GM23248 (cell line): ENCODE results near the gene CEP131. TPM values are rescaled to one million over a fixed set of nuclear protein-coding genes. Genes with fewer than 3 reads are reported as not detected.

Experiments used
- DNase-seq: peaks from one replicate; pipeline ENCODE4 v3.0.0-alpha.2; 2015
- H2AFZ ChIP-seq: fragments of 200-600 bp; sonication (generic); 2 replicates; pipeline ENCODE4 v1.6.1; 2016; ENCODE audit warnings: antibody characterized with exemption
- H3F3A ChIP-seq: fragments of 200-600 bp; sonication (generic); 2 replicates; pipeline ENCODE4 v1.6.1; 2016; ENCODE audit warnings: mild to moderate bottlenecking, antibody characterized with exemption, mixed run types; ENCODE audit not compliant: insufficient read depth
- H3K27ac ChIP-seq: fragments of 200-600 bp; sonication (generic); 2 replicates; pipeline ENCODE4 v1.5.1; 2016; ENCODE audit warnings: mild to moderate bottlenecking
- H3K27me3 ChIP-seq: fragments of 200-600 bp; sonication (generic); replicated peaks from 2 replicates; pipeline ENCODE4 v1.6.1; 2016; ENCODE audit warnings: mild to moderate bottlenecking; ENCODE audit not compliant: insufficient read depth
- H3K36me3 ChIP-seq: fragments of 200-600 bp; sonication (generic); 2 replicates; pipeline ENCODE4 v1.6.1; 2016; ENCODE audit warnings: low read depth, mild to moderate bottlenecking
- H3K4me1 ChIP-seq: fragments of 200-600 bp; sonication (generic); 2 replicates; pipeline ENCODE4 v1.6.1; 2016; ENCODE audit warnings: mild to moderate bottlenecking; ENCODE audit not compliant: insufficient read depth
- H3K4me2 ChIP-seq: fragments of 200-600 bp; sonication (generic); one replicate; pipeline ENCODE4 v1.6.1; 2016; ENCODE audit warnings: mild to moderate bottlenecking; ENCODE audit not compliant: unreplicated experiment
- H3K4me3 ChIP-seq: fragments of 200-600 bp; sonication (generic); 2 replicates; pipeline ENCODE4 v1.5.1; 2016; ENCODE audit warnings: mild to moderate bottlenecking
- H3K79me2 ChIP-seq: fragments of 200-600 bp; sonication (generic); 2 replicates; pipeline ENCODE4 v1.6.1; 2016; ENCODE audit warnings: mild to moderate bottlenecking; ENCODE audit not compliant: insufficient read depth
- H3K9ac ChIP-seq: fragments of 200-600 bp; sonication (generic); 2 replicates; pipeline ENCODE4 v1.6.1; 2016; ENCODE audit warnings: mild to moderate bottlenecking
- H3K9me2 ChIP-seq: fragments of 200-600 bp; sonication (generic); 2 replicates; pipeline ENCODE4 v1.6.1; 2016; ENCODE audit warnings: mixed run types, mild to moderate bottlenecking, moderate library complexity; ENCODE audit not compliant: insufficient read depth
- H3K9me3 ChIP-seq: fragments of 200-600 bp; sonication (generic); one replicate; pipeline ENCODE4 v1.6.1; 2017; ENCODE audit warnings: low read depth
- H4K20me1 ChIP-seq: fragments of 200-600 bp; sonication (generic); 2 replicates; pipeline ENCODE4 v1.6.0; 2016; ENCODE audit not compliant: insufficient read depth
- EZH2 ChIP-seq: fragments of 200-600 bp; sonication (generic); IDR thresholded peaks from 2 replicates; pipeline ENCODE4 v1.6.1; 2018; ENCODE audit warnings: antibody characterized with exemption, mild to moderate bottlenecking; ENCODE audit not compliant: insufficient read depth, poor library complexity, severe bottlenecking
- EZH2phosphoT487 ChIP-seq: fragments of 200-600 bp; sonication (generic); IDR thresholded peaks from 2 replicates; pipeline ENCODE4 v1.6.1; 2018; ENCODE audit warnings: antibody characterized with exemption, moderate library complexity, mild to moderate bottlenecking, low read depth; ENCODE audit not compliant: insufficient read depth
- WGBS, 2 experiments: methylation state at CpG; one replicate each; pipeline ENCODE4 v1.1.6; 2015 to 2017; ENCODE audit warnings: low lambda C conversion rate in 2 of 2, low coverage in 1 of 2; ENCODE audit errors: missing lambda C conversion rate in 2 of 2; 5-methylcytosine and 5-hydroxymethylcytosine counted together
- in situ Hi-C: fragments of 300-500 bp; cut with MboI; formaldehyde crosslinking; loops from 2 replicates; pipeline ENCODE4 v1.15.0; 2020
- polyA plus RNA-seq: library from polyadenylated mRNA; unstranded; fragments of >200 nt; fragmentation: Nextera tagmentation; extraction: Ambion mirVana; gene quantifications from 2 replicates; pipeline ENCODE4 v1.2.1, GENCODE V29; 2016
- total RNA-seq: library from RNA; depleted of rRNA; stranded (reverse); fragments of >200 nt; shearing (Covaris generic); gene quantifications from 2 replicates; pipeline ENCODE4 v1.2.3, GENCODE V29; 2014

CEP131 gene
- total and polyA plus RNA-seq, 2 experiments from 2014 or later, result 5.6 to 8.0 TPM

DNA sequence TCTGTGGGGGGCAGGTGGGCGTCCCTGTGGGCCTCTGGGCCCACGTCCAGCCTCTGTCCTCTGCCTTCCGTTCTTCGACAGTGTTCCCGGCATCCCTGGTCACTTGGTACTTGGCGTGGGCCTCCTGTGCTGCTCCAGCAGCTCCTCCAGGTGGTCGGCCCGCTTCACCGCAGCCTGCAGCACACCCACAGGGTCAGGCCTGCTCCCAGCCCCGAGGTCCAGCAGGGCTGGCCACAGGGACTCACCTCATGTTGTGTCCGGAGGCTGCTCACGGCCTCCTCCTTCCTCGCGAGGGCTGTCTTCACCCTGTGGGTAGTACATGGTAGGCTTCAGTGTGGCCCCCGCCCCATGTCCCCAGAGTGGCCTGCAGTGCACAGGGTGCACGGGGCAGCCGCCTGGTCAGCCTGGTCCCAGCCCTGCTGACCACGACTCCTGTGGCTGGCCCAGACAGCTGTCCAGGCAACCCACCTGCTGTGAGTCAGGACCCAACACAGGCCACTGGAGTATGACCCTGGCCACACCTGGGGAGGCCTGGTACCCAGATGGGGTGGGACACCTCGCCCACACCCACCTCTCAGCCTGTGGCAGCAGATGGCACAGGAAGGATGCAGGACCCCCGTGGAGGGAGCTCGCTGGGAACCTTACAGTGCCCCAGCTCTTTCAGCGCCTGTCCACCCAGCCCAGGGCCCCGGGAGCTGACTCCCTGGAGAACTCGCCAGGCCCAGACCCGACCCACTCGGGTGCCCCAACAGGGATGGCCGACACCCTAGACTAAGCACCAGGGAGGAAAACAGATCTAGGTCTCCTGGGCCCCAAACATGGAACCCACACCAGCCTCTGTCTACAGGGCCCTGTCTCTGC, 32.9 kb downstream of the CEP131 start:
- no peak for TF ChIP-seq EZH2
- TF ChIP-seq EZH2phosphoT487, result no peak
- Histone ChIP-seq H3K36me3 (no peaks in the 10 kb centered on the region), H4K20me1 (no peaks in the 10 kb centered on the region), H3K9me2 (no peaks in the 10 kb centered on the region), H3K4me1 (no peaks in the 10 kb centered on the region), H3K27ac (no peak overlapping the region), H3F3A (no peaks in the 10 kb centered on the region), H3K9ac (no peak overlapping the region), H3K79me2 (no peaks in the 10 kb centered on the region), H3K4me3 (no peak overlapping the region), H3K4me2 (no peak overlapping the region), H3K27me3 (no peaks in the 10 kb centered on the region), H3K9me3 (no peaks in the 10 kb centered on the region), H2AFZ (no peak overlapping the region)
- WGBS, 2 experiments, result 79 to 83% methylated on average over 19 to 27 of the region's 27 CpGs
- peak; percentile 6 for DNase-seq
- in situ Hi-C loops, result no loop called here

DNA sequence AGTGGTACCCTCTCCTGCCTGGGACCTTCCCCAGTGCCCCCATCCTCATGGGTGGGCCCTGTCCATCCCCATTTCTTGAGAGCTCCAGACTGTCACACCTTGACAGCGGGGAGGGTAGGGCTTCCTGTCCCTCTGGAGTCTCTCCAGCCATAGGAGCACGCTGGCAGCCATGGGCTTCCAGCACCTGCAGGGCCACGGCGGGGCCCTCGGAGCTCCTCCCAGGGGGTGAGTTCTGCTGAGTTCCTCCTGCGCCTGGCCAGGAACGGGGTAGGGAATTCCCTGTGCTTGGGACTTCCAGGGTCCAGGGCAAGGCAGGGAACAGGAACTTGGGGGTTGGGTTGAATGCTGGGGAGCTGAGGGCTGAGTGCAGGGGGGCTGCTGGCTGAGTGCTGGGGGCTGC, 33.7 kb downstream of the CEP131 start:
- Histone ChIP-seq H3K36me3 (no peaks in the 10 kb centered on the region), H3K9ac (no peak overlapping the region), H3K4me2 (no peak overlapping the region), H3K9me3 (no peaks in the 10 kb centered on the region), H3K27ac (no peak overlapping the region), H3K79me2 (no peaks in the 10 kb centered on the region), H3K27me3 (no peaks in the 10 kb centered on the region), H3K9me2 (no peaks in the 10 kb centered on the region), H4K20me1 (no peaks in the 10 kb centered on the region), H2AFZ (no peak overlapping the region), H3K4me1 (no peaks in the 10 kb centered on the region), H3K4me3 (no peak overlapping the region), H3F3A (no peaks in the 10 kb centered on the region)
- TF ChIP-seq EZH2 (no peak), EZH2phosphoT487 (no peak)
- DNase-seq, result no peak
- WGBS, 2 experiments, result 86 to 95% methylated on average over 7 of the region's 7 CpGs
- in situ Hi-C loops, result no loop called here

DNA sequence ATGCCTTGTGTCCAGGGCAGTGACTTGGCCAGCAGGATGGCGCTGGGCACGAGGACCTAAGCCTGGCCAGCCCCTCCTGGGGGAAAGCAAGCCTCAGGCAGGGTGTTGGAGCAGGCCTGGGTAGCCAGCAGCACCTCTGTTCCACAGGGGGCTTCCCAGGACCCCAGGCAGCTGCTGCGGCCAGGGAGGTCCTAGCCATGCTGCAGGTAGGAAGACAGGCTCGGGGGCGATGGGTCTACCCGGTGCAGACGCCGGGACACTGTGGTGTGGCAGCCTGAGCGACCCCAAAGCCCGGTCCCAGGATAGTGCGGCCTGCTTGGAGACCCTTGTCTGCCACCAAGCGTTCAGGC, 34.3 kb downstream of the CEP131 start:
- Histone ChIP-seq H3K36me3 (no peaks in the 10 kb centered on the region), H3F3A (no peaks in the 10 kb centered on the region), H3K9ac (no peak overlapping the region), H3K9me2 (no peaks in the 10 kb centered on the region), H3K4me3 (no peak overlapping the region), H3K4me2 (no peak overlapping the region), H3K79me2 (no peaks in the 10 kb centered on the region), H3K27me3 (no peaks in the 10 kb centered on the region), H3K4me1 (no peaks in the 10 kb centered on the region), H2AFZ (no peak overlapping the region), H4K20me1 (no peaks in the 10 kb centered on the region), H3K9me3 (no peaks in the 10 kb centered on the region), H3K27ac (no peak overlapping the region)
- 95 to 98% methylated on average over 12 of the region's 12 CpGs for WGBS, 2 experiments
- no peak for DNase-seq
- TF ChIP-seq EZH2phosphoT487, result no peak
- no peak for TF ChIP-seq EZH2
- in situ Hi-C loops, result no loop called here

DNA sequence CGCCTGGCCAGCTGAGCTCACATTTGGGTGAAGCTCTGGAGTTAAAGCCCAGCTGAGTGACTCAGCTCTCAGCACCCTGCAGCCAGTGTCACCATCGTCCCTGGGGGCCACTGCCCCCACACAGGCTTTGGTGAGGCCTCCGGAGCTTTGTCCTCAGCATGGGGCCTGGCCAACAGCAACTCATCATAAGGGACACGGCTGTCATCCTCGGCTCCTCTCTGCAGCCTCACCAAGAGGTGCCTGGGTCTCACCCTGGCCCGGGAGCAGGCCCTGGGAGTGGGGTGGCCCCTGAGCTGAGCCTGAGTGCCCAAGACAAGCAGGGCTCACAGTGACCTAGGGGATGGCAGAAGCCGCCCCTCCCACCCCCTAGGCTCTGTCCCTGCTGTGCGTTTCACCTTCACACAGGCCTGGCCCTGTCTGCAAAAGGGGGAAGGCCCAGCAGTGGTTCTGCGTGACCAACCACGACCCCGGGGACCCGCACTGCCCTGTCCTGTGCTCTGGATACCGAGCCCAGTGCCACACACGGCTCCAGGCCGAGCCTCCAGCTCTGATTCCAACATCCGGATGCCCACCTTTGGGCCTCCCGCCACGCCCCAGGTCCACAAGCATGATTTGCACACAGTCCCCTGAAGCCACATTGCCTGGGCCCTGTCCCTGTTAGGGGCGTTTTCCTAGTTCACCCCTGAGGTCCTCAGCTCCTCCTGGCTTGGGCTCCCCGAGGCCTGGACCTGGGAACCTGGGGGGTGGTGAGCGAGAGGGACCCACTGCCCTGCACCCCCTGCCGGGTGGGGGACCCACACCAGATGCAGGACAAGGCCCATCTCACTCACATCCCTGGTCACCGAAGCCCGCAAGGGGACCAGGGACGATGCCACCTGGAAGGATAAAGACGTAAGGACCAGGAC, 34.9 kb downstream of the CEP131 start:
- in situ Hi-C loops, result no loop called here
- Histone ChIP-seq H3K27me3 (no peaks in the 10 kb centered on the region), H3K4me1 (no peaks in the 10 kb centered on the region), H3K79me2 (no peaks in the 10 kb centered on the region), H3K27ac (no peak overlapping the region), H3K4me2 (no peak overlapping the region), H3F3A (no peaks in the 10 kb centered on the region), H3K36me3 (no peaks in the 10 kb centered on the region), H2AFZ (no peak overlapping the region), H3K9ac (no peak overlapping the region), H3K4me3 (no peak overlapping the region), H3K9me3 (no peaks in the 10 kb centered on the region), H4K20me1 (no peaks in the 10 kb centered on the region), H3K9me2 (no peaks in the 10 kb centered on the region)
- 83 to 87% methylated on average over 22 to 26 of the region's 26 CpGs for WGBS, 2 experiments
- no peak for DNase-seq
- TF ChIP-seq EZH2phosphoT487 (no peak), EZH2 (no peak)
